ENCODE measurements around the gene ARHGAP32.

Gene ARHGAP32

GRCh38 chr11:128949791-128950454 lies 242.2 kb downstream of the ARHGAP32 start:
- in situ Hi-C loops (cut with HindIII; ENCODE audit: low pct_unique_long_range_greater_than_20kb, low sequenced_read_pairs) = no loop called here
- no peak for TF ChIP-seq JUND (IDR thresholded peaks at IDR 0.05; ENCODE audit: low read depth)
- DNase-seq (ENCODE audit: low read depth in 1 of 2, low spot score in 1 of 2) = no peak

- no peak for DNase-seq (ENCODE audit: low read depth in 1 of 2, low spot score in 1 of 2)
- in situ Hi-C loops (cut with HindIII; ENCODE audit: low pct_unique_long_range_greater_than_20kb, low sequenced_read_pairs) = no loop called here
- TF ChIP-seq JUND (IDR thresholded peaks at IDR 0.05; ENCODE audit: low read depth) = no peak
These were observed 243.5 kb downstream of the ARHGAP32 start for GRCh38 chr11:128948583-128948982.

- in situ Hi-C loops (cut with HindIII; ENCODE audit: low pct_unique_long_range_greater_than_20kb, low sequenced_read_pairs) = no loop called here
- no peak for TF ChIP-seq JUND (IDR thresholded peaks at IDR 0.05; ENCODE audit: low read depth)
- no peak for DNase-seq (ENCODE audit: low read depth in 1 of 2, low spot score in 1 of 2)
These were observed 244.4 kb downstream of the ARHGAP32 start for GRCh38 chr11:128947773-128948172.

GRCh38 chr11:128946648-128947047 lies 245.5 kb downstream of the ARHGAP32 start:
- TF ChIP-seq JUND (IDR thresholded peaks at IDR 0.05; ENCODE audit: low read depth) = no peak
- DNase-seq (ENCODE audit: low read depth in 1 of 2, low spot score in 1 of 2) = no peak
- in situ Hi-C loops (cut with HindIII; ENCODE audit: low pct_unique_long_range_greater_than_20kb, low sequenced_read_pairs) = no loop called here

GRCh38 chr11:128943428-128943976 lies 248.6 kb downstream of the ARHGAP32 start:
- no peak for DNase-seq (ENCODE audit: low read depth in 1 of 2, low spot score in 1 of 2)
- in situ Hi-C loops (cut with HindIII; ENCODE audit: low pct_unique_long_range_greater_than_20kb, low sequenced_read_pairs) = no loop called here
- no peak for TF ChIP-seq JUND (IDR thresholded peaks at IDR 0.05; ENCODE audit: low read depth)

- no peak for DNase-seq (ENCODE audit: low read depth in 1 of 2, low spot score in 1 of 2)
- in situ Hi-C loops (cut with HindIII; ENCODE audit: low pct_unique_long_range_greater_than_20kb, low sequenced_read_pairs) = no loop called here
- no peak for TF ChIP-seq JUND (IDR thresholded peaks at IDR 0.05; ENCODE audit: low read depth)
These were observed 249.2 kb downstream of the ARHGAP32 start, which contains the start of gene TP53AIP1 for GRCh38 chr11:128942817-128943427. Gene TP53AIP1, minus strand, starts transcription at chr11:128942871. Its CDS starts 5,053 bp downstream, at chr11:128937818.

GRCh38 chr11:128942272-128942612 lies 249.9 kb downstream of the ARHGAP32 start:
- in situ Hi-C loops (cut with HindIII; ENCODE audit: low pct_unique_long_range_greater_than_20kb, low sequenced_read_pairs) = no loop called here
- DNase-seq (ENCODE audit: low read depth in 1 of 2, low spot score in 1 of 2) = no peak
- TF ChIP-seq JUND (IDR thresholded peaks at IDR 0.05; ENCODE audit: low read depth) = no peak

- no peak for DNase-seq (ENCODE audit: low read depth in 1 of 2, low spot score in 1 of 2)
- in situ Hi-C loops (cut with HindIII; ENCODE audit: low pct_unique_long_range_greater_than_20kb, low sequenced_read_pairs) = no loop called here
- TF ChIP-seq JUND (IDR thresholded peaks at IDR 0.05; ENCODE audit: low read depth) = no peak
These were observed 250.4 kb downstream of the ARHGAP32 start for GRCh38 chr11:128941573-128942271.

- DNase-seq (ENCODE audit: low read depth in 1 of 2, low spot score in 1 of 2) = no peak
- in situ Hi-C loops (cut with HindIII; ENCODE audit: low pct_unique_long_range_greater_than_20kb, low sequenced_read_pairs) = no loop called here
- no peak for TF ChIP-seq JUND (IDR thresholded peaks at IDR 0.05; ENCODE audit: low read depth)
These were observed 251.0 kb downstream of the ARHGAP32 start for GRCh38 chr11:128941110-128941509.

- DNase-seq (ENCODE audit: low read depth in 1 of 2, low spot score in 1 of 2) = no peak
- in situ Hi-C loops (cut with HindIII; ENCODE audit: low pct_unique_long_range_greater_than_20kb, low sequenced_read_pairs) = no loop called here
- TF ChIP-seq JUND (IDR thresholded peaks at IDR 0.05; ENCODE audit: low read depth) = no peak
These were observed 251.5 kb downstream of the ARHGAP32 start for GRCh38 chr11:128940603-128941002.

GRCh38 chr11:128940156-128940555 lies 252.0 kb downstream of the ARHGAP32 start:
- in situ Hi-C loops (cut with HindIII; ENCODE audit: low pct_unique_long_range_greater_than_20kb, low sequenced_read_pairs) = no loop called here
- DNase-seq (ENCODE audit: low read depth in 1 of 2, low spot score in 1 of 2) = no peak
- no peak for TF ChIP-seq JUND (IDR thresholded peaks at IDR 0.05; ENCODE audit: low read depth)

- in situ Hi-C loops (cut with HindIII; ENCODE audit: low pct_unique_long_range_greater_than_20kb, low sequenced_read_pairs) = no loop called here
- DNase-seq (ENCODE audit: low read depth in 1 of 2, low spot score in 1 of 2) = no peak
- TF ChIP-seq JUND (IDR thresholded peaks at IDR 0.05; ENCODE audit: low read depth) = no peak
These were observed 252.5 kb downstream of the ARHGAP32 start for GRCh38 chr11:128939591-128939990.

Data from T47D (cell line).